HT-29 (cell line): Measurements from ENCODE around the gene AKNAD1. TPM values are rescaled to one million over a fixed set of nuclear protein-coding genes. Genes with fewer than 3 reads are reported as not detected.

ENCODE experiments used
- DNase-seq: peaks from one replicate; pipeline ENCODE4 v3.0.0-alpha.2; 2015; ENCODE audit warnings: low spot score
- total RNA-seq: library from RNA; depleted of rRNA; stranded (reverse); fragments of >200 nt; shearing (Covaris generic); gene quantifications from 2 replicates; pipeline ENCODE4 v1.2.3, GENCODE V29; 2014

AKNAD1 gene
- total RNA-seq, 1 experiment from 2014 or later, result 0.64 TPM

GRCh38 chr1:108831225-108831624 is 25.7 kb downstream of the AKNAD1 start:
- DNase-seq, result no peak

- DNase-seq, result peak; percentile 77
These were observed 26.5 kb downstream of the AKNAD1 start for GRCh38 chr1:108830119-108831008.

GRCh38 chr1:108829498-108829916 is 27.4 kb downstream of the AKNAD1 start:
- no peak for DNase-seq

GRCh38 chr1:108828074-108828961 is 28.6 kb downstream of the AKNAD1 start:
- DNase-seq, result peak; percentile 90

- no peak for DNase-seq
These were observed 30.7 kb downstream of the AKNAD1 start for GRCh38 chr1:108826081-108826635.

GRCh38 chr1:108824051-108824450 is 32.8 kb downstream of the AKNAD1 start:
- no peak for DNase-seq

- no peak for DNase-seq
These were observed 33.3 kb downstream of the AKNAD1 start for GRCh38 chr1:108823632-108824031.

- no peak for DNase-seq
These were observed 37.0 kb downstream of the AKNAD1 start for GRCh38 chr1:108819878-108820277.

- DNase-seq, result no peak
These were observed 39.1 kb downstream of the AKNAD1 start for GRCh38 chr1:108817811-108818210.

- peak; percentile 84 for DNase-seq
These were observed 39.9 kb downstream of the AKNAD1 start for GRCh38 chr1:108817016-108817415.

GRCh38 chr1:108816049-108816893 is 40.6 kb downstream of the AKNAD1 start:
- peak; percentile 76 for DNase-seq

GRCh38 chr1:108815566-108815965 is 41.3 kb downstream of the AKNAD1 start:
- DNase-seq, result no peak

GRCh38 chr1:108814343-108815125 is 42.4 kb downstream of the AKNAD1 start:
- DNase-seq, result no peak

- no peak for DNase-seq
These were observed 43.6 kb downstream of the AKNAD1 start for GRCh38 chr1:108813326-108813725.

- no peak for DNase-seq
These were observed 45.3 kb downstream of the AKNAD1 start for GRCh38 chr1:108811611-108812010.

- DNase-seq, result no peak
These were observed 48.5 kb downstream of the AKNAD1 start for GRCh38 chr1:108808438-108808837.

GRCh38 chr1:108803548-108803947 is 53.3 kb downstream of the AKNAD1 start:
- DNase-seq, result no peak

- no peak for DNase-seq
These were observed 55.8 kb downstream of the AKNAD1 start for GRCh38 chr1:108801101-108801500.

GRCh38 chr1:108799001-108799400 is 57.9 kb downstream of the AKNAD1 start:
- no peak for DNase-seq

- no peak for DNase-seq
These were observed 64.5 kb downstream of the AKNAD1 start for GRCh38 chr1:108792420-108792819.
